Right kidney (tissue), 9 donors: ENCODE data around the gene DENND1A.
"Not testable (repeated sequence)": the region's sequence is repeated elsewhere in the genome, so short reads cannot be mapped to it uniquely, and the experiment has no call there.

Experiments
- DNase-seq: peaks from one replicate; pipeline ENCODE4 v3.0.0-alpha.2; 2016
- long read RNA-seq, 8 donors: transcript quantifications; one replicate each; lab custom pipeline, GENCODE V29; 2026

The DENND1A gene
- long read RNA-seq, donor 1, full-length matches to known transcripts, result 1 of 1 reads
- long read RNA-seq, donor 1, partial matches to known transcripts, result 0 of 1 reads
- long read RNA-seq, donor 1, other reads (novel, unspliced or antisense), result 0 of 1 reads
- long read RNA-seq, donor 2, full-length matches to known transcripts, result 1 of 1 reads
- long read RNA-seq, donor 2, partial matches to known transcripts, result 0 of 1 reads
- long read RNA-seq, donor 2, other reads (novel, unspliced or antisense), result 0 of 1 reads
- long read RNA-seq, donor 3, full-length matches to known transcripts, result 3 of 3 reads
- long read RNA-seq, donor 3, partial matches to known transcripts, result 0 of 3 reads
- long read RNA-seq, donor 3, other reads (novel, unspliced or antisense), result 0 of 3 reads
- long read RNA-seq, donor 4, full-length matches to known transcripts, result 1 of 1 reads
- long read RNA-seq, donor 4, partial matches to known transcripts, result 0 of 1 reads
- long read RNA-seq, donor 4, other reads (novel, unspliced or antisense), result 0 of 1 reads
- long read RNA-seq, donor 5, result 0 reads
- long read RNA-seq, donor 6, full-length matches to known transcripts, result 1 of 1 reads
- long read RNA-seq, donor 6, partial matches to known transcripts, result 0 of 1 reads
- long read RNA-seq, donor 6, other reads (novel, unspliced or antisense), result 0 of 1 reads
- long read RNA-seq, donor 7, partial matches to known transcripts, result 7 of 8 reads
- long read RNA-seq, donor 7, other reads (novel, unspliced or antisense), result 0 of 8 reads
- long read RNA-seq, donor 8, full-length matches to known transcripts, result 1 of 1 reads
- long read RNA-seq, donor 8, partial matches to known transcripts, result 0 of 1 reads
- long read RNA-seq, donor 8, other reads (novel, unspliced or antisense), result 0 of 1 reads

- DNase-seq, result peak; percentile 73
Observed at GRCh38 chr9:123929870-123930831, at the start of gene DENND1A. Gene DENND1A, minus strand, starts transcription at chr9:123930126. Its CDS starts 221 bp downstream, at chr9:123929905.

- DNase-seq, result no peak
Observed at GRCh38 chr9:123978981-123979380, 49.1 kb upstream of the DENND1A start.

- not testable (repeated sequence) for DNase-seq
Observed at GRCh38 chr9:123976579-123976978, 46.7 kb upstream of the DENND1A start.

- no peak for DNase-seq
Observed at GRCh38 chr9:123975871-123976270, 45.9 kb upstream of the DENND1A start.

- no peak for DNase-seq
Observed at GRCh38 chr9:123974471-123974870, 44.5 kb upstream of the DENND1A start.

GRCh38 chr9:123973590-123974223 is 43.8 kb upstream of the DENND1A start:
- no peak for DNase-seq

- DNase-seq, result no peak
Observed at GRCh38 chr9:123972618-123973017, 42.7 kb upstream of the DENND1A start.

- no peak for DNase-seq
Observed at GRCh38 chr9:123967323-123967722, 37.4 kb upstream of the DENND1A start.

- DNase-seq, result no peak
Observed at GRCh38 chr9:123965801-123966686, 36.1 kb upstream of the DENND1A start.

- no peak for DNase-seq
Observed at GRCh38 chr9:123964761-123965160, 34.8 kb upstream of the DENND1A start.

GRCh38 chr9:123960965-123961364 is 31.0 kb upstream of the DENND1A start:
- DNase-seq, result no peak

GRCh38 chr9:123960366-123960765 is 30.4 kb upstream of the DENND1A start:
- DNase-seq, result no peak

- DNase-seq, result no peak
Observed at GRCh38 chr9:123959787-123960186, 29.9 kb upstream of the DENND1A start.

- DNase-seq, result no peak
Observed at GRCh38 chr9:123957731-123958130, 27.8 kb upstream of the DENND1A start.

- DNase-seq, result no peak
Observed at GRCh38 chr9:123957168-123957721, 27.3 kb upstream of the DENND1A start.

- no peak for DNase-seq
Observed at GRCh38 chr9:123955637-123956036, 25.7 kb upstream of the DENND1A start.

GRCh38 chr9:123954518-123955280 is 24.8 kb upstream of the DENND1A start:
- no peak for DNase-seq

- DNase-seq, result no peak
Observed at GRCh38 chr9:123952641-123953495, 22.9 kb upstream of the DENND1A start.
